ENCODE measurements around the gene DDOST. TPM values are rescaled to one million over a fixed set of nuclear protein-coding genes. Genes with fewer than 3 reads are reported as not detected.

The DDOST gene
- total RNA-seq, 1 donor from 2014 or later: 161 TPM

DNA sequence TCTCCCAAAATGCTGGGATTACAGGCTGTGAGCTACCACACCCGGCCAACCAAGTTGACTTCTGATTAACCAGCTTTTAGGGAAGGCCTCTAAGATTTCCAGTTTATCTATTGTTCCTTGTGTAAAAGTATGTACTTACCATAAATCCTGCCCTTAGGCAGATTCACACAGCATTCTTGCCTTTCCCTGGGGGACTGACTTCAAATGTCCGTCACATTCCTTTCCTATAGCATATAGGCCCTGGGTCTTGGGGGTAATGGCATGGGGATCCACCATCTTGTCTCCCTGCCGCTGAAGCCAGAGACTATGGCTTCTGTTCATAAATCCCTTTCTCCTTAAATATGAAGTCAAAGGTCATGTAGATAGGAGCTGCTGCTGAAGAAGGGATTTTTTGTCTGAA, 28.8 kb downstream of the DDOST start:
- no peak for DNase-seq
- intact Hi-C loops (cut with DNase I): no loop called here
- H3K4me1 ChIP-seq: peaks cover 16% of the 10 kb centered on the region
- TF ChIP-seq, protein P1, sequence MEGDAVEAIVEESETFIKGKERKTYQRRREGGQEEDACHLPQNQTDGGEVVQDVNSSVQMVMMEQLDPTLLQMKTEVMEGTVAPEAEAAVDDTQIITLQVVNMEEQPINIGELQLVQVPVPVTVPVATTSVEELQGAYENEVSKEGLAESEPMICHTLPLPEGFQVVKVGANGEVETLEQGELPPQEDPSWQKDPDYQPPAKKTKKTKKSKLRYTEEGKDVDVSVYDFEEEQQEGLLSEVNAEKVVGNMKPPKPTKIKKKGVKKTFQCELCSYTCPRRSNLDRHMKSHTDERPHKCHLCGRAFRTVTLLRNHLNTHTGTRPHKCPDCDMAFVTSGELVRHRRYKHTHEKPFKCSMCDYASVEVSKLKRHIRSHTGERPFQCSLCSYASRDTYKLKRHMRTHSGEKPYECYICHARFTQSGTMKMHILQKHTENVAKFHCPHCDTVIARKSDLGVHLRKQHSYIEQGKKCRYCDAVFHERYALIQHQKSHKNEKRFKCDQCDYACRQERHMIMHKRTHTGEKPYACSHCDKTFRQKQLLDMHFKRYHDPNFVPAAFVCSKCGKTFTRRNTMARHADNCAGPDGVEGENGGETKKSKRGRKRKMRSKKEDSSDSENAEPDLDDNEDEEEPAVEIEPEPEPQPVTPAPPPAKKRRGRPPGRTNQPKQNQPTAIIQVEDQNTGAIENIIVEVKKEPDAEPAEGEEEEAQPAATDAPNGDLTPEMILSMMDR (IDR thresholded peaks at IDR 0.05): no peak
- H3K4me3 ChIP-seq: no peak overlapping the region
- no peak overlapping the region for H3K27ac ChIP-seq
- no peaks in the 10 kb centered on the region for H3K9me3 ChIP-seq
- no peak for ATAC-seq
- H3K27me3 ChIP-seq: no peaks in the 10 kb centered on the region
- H3K36me3 ChIP-seq: peaks cover 9% of the 10 kb centered on the region

DNA sequence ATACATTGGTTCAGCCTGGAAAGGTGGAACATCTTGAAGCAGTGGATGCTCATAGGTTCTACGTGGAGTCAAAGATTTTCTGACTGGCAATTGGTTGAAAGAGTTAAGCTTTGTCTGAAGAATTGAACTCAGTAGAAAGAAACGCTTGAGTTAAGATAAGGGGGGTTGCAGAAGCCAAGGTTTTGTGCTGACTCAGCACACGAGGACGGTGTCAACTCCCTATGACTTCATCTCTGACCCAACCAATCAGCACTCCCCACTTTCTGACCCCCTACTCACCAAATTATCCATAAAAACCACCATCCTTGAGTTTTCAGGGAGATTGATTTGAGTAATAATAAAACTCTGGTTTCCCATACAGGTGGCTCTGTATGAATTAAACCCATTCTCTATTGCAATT, 30.4 kb downstream of the DDOST start:
- TF ChIP-seq, protein P1 (IDR thresholded peaks at IDR 0.05): no peak
- Histone ChIP-seq H3K36me3 (no peaks in the 10 kb centered on the region), H3K4me1 (peaks cover 16% of the 10 kb centered on the region), H3K27ac (no peak overlapping the region), H3K9me3 (no peaks in the 10 kb centered on the region), H3K27me3 (no peaks in the 10 kb centered on the region), H3K4me3 (no peak overlapping the region)
- intact Hi-C loops (cut with DNase I): no loop called here
- ATAC-seq (no peak), DNase-seq (no peak)

DNA sequence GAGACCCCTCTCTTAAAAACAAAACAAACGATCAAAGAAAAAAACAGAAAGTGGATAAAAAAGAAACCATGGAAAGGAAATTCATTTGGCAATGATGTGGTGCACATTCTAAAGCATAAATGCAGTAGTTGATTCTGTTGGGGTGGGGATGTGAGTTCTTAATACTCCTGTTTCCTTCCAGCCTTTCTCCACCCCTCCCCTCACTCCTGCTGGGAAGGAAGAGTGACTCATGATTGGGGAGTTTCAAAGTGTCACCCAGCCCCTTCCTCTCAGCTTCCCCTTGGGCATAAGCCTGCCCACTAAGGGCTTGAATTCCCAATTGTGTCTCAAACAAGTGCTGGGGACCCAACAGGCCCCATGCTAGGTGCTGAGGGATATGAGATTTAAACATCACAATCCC, 34.6 kb downstream of the DDOST start:
- intact Hi-C loops (cut with DNase I): no loop called here
- Histone ChIP-seq H3K4me1 (no peaks in the 10 kb centered on the region), H3K4me3 (no peak overlapping the region), H3K36me3 (no peaks in the 10 kb centered on the region), H3K27me3 (no peaks in the 10 kb centered on the region), H3K9me3 (no peaks in the 10 kb centered on the region), H3K27ac (no peak overlapping the region)
- TF ChIP-seq, protein P1 (IDR thresholded peaks at IDR 0.05): no peak
- no peak for DNase-seq
- ATAC-seq: no peak

DNA sequence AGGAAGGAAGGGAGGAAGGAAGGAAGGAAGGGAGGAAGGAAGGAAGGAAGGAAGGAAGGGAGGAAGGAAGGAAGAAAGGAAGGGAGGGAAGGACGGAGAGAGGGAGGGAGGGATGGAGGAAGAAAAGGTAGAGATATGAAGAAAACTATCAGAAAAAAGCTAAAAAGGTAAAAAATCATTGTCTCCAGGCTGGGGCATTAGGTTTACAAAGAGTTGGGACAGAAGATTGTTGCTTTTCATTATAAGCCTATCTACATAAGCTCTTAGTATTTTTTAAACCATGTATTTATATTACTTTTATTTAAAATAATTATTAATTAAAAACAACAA, 35.1 kb downstream of the DDOST start:
- intact Hi-C loops (cut with DNase I): no loop called here
- Histone ChIP-seq H3K4me1 (no peaks in the 10 kb centered on the region), H3K27me3 (no peaks in the 10 kb centered on the region), H3K9me3 (no peaks in the 10 kb centered on the region), H3K27ac (no peak overlapping the region), H3K4me3 (no peak overlapping the region), H3K36me3 (no peaks in the 10 kb centered on the region)
- DNase-seq (no peak), ATAC-seq (no peak)
- TF ChIP-seq, protein P1 (IDR thresholded peaks at IDR 0.05): no peak

DNA sequence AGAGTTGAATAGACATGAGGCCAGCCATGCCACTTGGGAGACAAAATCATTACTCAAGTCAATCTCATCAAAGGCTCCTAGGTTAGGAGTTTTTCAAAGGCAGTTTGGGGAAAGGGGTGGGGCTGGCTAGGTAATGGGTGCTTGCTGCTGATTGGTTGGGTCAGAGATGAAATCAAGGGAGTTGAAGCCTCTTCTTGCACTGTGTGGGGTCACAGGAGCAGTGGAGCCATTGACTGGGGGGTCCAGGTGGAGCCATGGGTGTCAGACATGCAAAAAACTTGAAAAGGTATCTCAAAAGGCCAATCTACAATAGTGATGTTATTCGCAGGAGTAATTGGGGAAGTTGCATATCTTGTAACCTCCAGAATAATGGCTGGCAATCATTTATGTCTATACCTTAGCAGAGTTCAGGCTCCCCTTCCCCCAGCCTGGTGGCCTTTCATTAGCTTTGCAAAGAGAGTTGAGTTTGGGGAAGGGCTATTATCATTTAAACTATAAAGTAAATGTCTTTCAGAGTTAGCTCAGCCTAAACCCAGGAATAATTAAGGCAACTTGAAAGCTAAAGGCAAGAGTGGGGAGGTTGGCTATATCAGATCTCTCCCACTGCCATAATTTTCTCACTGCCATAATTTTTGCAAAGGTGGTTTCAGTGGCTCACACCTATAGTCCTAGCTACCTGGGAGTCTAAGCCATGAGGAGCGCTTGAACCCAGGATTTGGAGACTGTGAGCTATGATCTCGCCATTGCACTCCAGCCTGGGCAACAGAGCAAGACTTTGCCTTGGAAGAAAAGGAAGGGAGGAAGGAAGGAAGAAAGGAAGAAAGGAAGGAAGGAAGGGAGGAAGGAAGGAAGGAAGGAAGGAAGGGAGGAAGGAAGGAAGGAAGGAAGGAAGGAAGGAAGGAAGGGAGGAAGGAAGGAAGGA, 35.7 kb downstream of the DDOST start:
- ATAC-seq (no peak), DNase-seq (no peak)
- intact Hi-C loops (cut with DNase I): no loop called here
- H3K4me3 ChIP-seq: no peak overlapping the region
- no peaks in the 10 kb centered on the region for H3K36me3 ChIP-seq
- no peaks in the 10 kb centered on the region for H3K4me1 ChIP-seq
- H3K27me3 ChIP-seq: no peaks in the 10 kb centered on the region
- TF ChIP-seq, protein P1 (IDR thresholded peaks at IDR 0.05): no peak
- no peaks in the 10 kb centered on the region for H3K9me3 ChIP-seq
- H3K27ac ChIP-seq: no peak overlapping the region
